Karpas-422 (cell line): Measurements from ENCODE around the gene SH3TC1. TPM values are rescaled to one million over a fixed set of nuclear protein-coding genes. Genes with fewer than 3 reads are reported as not detected.

Source experiments
- DNase-seq: peaks from one replicate; pipeline ENCODE4 v3.0.0-alpha.2; 2015
- H2AFZ ChIP-seq: fragments of 200-600 bp; sonication (generic); 2 replicates; pipeline ENCODE4 v1.6.1; 2014; ENCODE audit warnings: antibody characterized with exemption, low read length, mixed read lengths
- H3K27ac ChIP-seq: fragments of 200-600 bp; sonication (generic); 2 replicates; pipeline ENCODE4 v1.5.1; 2014; ENCODE audit warnings: mild to moderate bottlenecking, low read length, moderate library complexity
- H3K27me3 ChIP-seq: fragments of 200-600 bp; sonication (generic); 2 replicates; pipeline ENCODE4 v1.6.1; 2014; ENCODE audit warnings: low read length, mixed read lengths
- H3K36me3 ChIP-seq: fragments of 200-600 bp; sonication (generic); 2 replicates; pipeline ENCODE4 v1.6.1; 2014; ENCODE audit warnings: low read length, mixed read lengths; ENCODE audit not compliant: insufficient read depth
- H3K4me1 ChIP-seq: fragments of 200-600 bp; sonication (generic); 2 replicates; pipeline ENCODE4 v1.6.1; 2014; ENCODE audit warnings: mild to moderate bottlenecking, low read length, mixed read lengths
- H3K4me2 ChIP-seq: fragments of 200-600 bp; sonication (generic); 2 replicates; pipeline ENCODE4 v1.6.1; 2014; ENCODE audit warnings: low read length, low read depth, mild to moderate bottlenecking; ENCODE audit not compliant: poor library complexity, severe bottlenecking
- H3K4me3 ChIP-seq: fragments of 200-600 bp; sonication (generic); 2 replicates; pipeline ENCODE4 v1.5.1; 2014; ENCODE audit warnings: mild to moderate bottlenecking, antibody characterized with exemption, low read length, mixed read lengths
- H3K79me2 ChIP-seq: fragments of 200-600 bp; sonication (generic); 2 replicates; pipeline ENCODE4 v1.6.1; 2014; ENCODE audit warnings: mild to moderate bottlenecking, low read length, mixed read lengths
- H3K9ac ChIP-seq: fragments of 200-600 bp; sonication (generic); 2 replicates; pipeline ENCODE4 v1.6.0; 2014; ENCODE audit warnings: low read length
- H3K9me2 ChIP-seq: fragments of 200-600 bp; sonication (generic), shearing (Covaris generic); replicated peaks from 2 replicates; pipeline ENCODE4 v1.6.0; 2014; ENCODE audit warnings: mild to moderate bottlenecking, low read length, moderate library complexity; ENCODE audit not compliant: insufficient read depth
- H3K9me3 ChIP-seq: fragments of 300-700, 200-600 bp; sonication (generic); 2 replicates; pipeline ENCODE4 v1.6.1; 2014; ENCODE audit warnings: low read length, mixed read lengths
- H4K20me1 ChIP-seq: fragments of 200-600 bp; sonication (generic); 2 replicates; pipeline ENCODE4 v1.6.1; 2014; ENCODE audit warnings: mild to moderate bottlenecking, antibody characterized with exemption, low read length, low read depth; ENCODE audit not compliant: insufficient read depth
- total RNA-seq: library from RNA; depleted of rRNA; stranded (reverse); fragments of >200 nt; shearing (Covaris generic); gene quantifications from 2 replicates; pipeline ENCODE4 v1.2.3, GENCODE V29; 2014; ENCODE audit warnings: low replicate concordance

SH3TC1 gene
- total RNA-seq, 1 experiment from 2014 or later, result 6.9 TPM

DNA sequence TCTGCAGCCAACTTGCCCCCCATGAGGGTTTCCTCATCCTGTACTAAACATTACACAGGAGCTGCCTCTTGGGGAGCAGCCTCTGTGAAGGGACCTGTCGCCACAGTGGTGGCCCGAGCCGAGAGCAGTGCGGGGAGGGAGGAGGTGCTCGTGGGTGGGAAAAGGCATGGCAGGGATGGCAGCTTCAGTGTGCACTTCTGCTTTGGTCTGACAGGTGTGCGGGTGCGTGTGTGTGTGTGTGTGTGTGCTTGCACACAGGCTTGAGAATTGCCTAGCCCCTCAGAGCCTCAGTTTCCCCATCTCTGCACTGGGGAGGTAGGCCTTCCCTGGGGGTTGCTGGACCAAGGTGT, 3.9 kb downstream of the SH3TC1 start:
- no peak overlapping the region for H3K9ac ChIP-seq
- no peaks in the 10 kb centered on the region for H3K27me3 ChIP-seq
- no peaks in the 10 kb centered on the region for H3K9me3 ChIP-seq
- H3K9me2 ChIP-seq, result no peaks in the 10 kb centered on the region
- H3K27ac ChIP-seq, result no peak overlapping the region
- no peak for DNase-seq
- no peaks in the 10 kb centered on the region for H4K20me1 ChIP-seq
- H2AFZ ChIP-seq, result no peak overlapping the region
- H3K4me2 ChIP-seq, result no peak overlapping the region
- no peaks in the 10 kb centered on the region for H3K36me3 ChIP-seq
- H3K79me2 ChIP-seq, result no peaks in the 10 kb centered on the region
- no peak overlapping the region for H3K4me3 ChIP-seq
- peaks cover 36% of the 10 kb centered on the region for H3K4me1 ChIP-seq

DNA sequence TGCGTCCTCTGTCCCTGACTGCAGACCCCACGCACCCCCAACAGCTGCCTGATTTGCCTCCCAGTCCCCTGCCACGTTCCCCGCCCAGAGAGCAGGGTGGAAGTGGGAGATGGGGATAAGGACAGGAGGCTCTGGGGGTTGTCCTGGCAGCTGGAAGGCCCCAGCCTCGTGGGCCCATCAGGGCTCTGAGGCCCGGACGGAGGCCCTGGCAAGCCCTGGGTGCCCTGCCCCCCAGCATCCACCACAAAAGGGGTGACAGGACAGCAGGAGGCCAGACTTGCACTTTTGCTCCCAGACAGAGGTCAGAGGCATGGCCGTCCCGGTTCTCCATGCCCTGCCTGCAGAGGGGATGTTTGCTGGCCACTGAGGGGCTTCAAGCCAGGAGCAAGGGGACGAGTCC, 4.7 kb downstream of the SH3TC1 start:
- Histone ChIP-seq H3K79me2 (no peaks in the 10 kb centered on the region), H4K20me1 (no peaks in the 10 kb centered on the region), H3K9me2 (no peaks in the 10 kb centered on the region), H3K4me1 (peaks cover 29% of the 10 kb centered on the region), H3K9ac (no peak overlapping the region), H3K27me3 (no peaks in the 10 kb centered on the region), H3K4me2 (no peak overlapping the region), H3K27ac (no peak overlapping the region), H3K4me3 (no peak overlapping the region), H3K36me3 (no peaks in the 10 kb centered on the region), H3K9me3 (no peaks in the 10 kb centered on the region), H2AFZ (no peak overlapping the region)
- no peak for DNase-seq

DNA sequence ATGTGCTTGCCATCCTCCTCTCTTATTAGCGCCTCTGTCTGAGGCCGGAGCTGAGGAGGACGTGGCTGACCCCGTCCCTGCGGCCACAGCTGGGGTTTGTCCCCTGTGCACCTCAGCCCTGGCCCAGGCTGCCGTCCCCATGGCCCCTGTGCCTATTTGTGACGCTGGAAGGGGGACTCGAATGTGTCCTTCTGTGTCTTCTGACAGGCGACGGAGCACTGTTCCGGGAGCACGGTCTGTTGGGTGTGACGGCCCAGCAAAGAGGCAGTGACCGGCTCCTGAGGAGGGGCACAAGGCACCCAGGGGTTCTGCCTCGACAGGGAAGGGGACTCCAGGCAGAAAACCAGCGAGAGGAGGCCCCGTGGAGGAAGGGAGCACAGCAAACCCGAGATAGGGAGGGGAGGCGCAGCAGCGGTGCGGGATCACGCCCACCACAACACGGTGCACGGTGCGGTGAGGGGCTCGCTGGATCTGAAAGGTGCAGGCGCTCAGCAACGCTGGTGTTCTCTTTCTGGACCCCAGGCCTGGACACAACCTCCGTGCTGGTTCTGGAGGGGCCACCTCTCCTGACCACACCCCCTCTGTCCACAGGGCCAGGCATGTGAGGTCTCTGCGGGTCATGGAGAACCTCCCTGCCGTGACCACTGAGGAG, 5.6 kb downstream of the SH3TC1 start:
- no peaks in the 10 kb centered on the region for H3K79me2 ChIP-seq
- H3K4me2 ChIP-seq, result no peak overlapping the region
- H3K9ac ChIP-seq, result no peak overlapping the region
- H2AFZ ChIP-seq, result no peak overlapping the region
- H3K36me3 ChIP-seq, result no peaks in the 10 kb centered on the region
- no peaks in the 10 kb centered on the region for H3K27me3 ChIP-seq
- no peak overlapping the region for H3K27ac ChIP-seq
- no peaks in the 10 kb centered on the region for H4K20me1 ChIP-seq
- no peak overlapping the region for H3K4me3 ChIP-seq
- peaks cover 21% of the 10 kb centered on the region for H3K4me1 ChIP-seq
- no peaks in the 10 kb centered on the region for H3K9me2 ChIP-seq
- H3K9me3 ChIP-seq, result no peaks in the 10 kb centered on the region
- DNase-seq, result no peak

DNA sequence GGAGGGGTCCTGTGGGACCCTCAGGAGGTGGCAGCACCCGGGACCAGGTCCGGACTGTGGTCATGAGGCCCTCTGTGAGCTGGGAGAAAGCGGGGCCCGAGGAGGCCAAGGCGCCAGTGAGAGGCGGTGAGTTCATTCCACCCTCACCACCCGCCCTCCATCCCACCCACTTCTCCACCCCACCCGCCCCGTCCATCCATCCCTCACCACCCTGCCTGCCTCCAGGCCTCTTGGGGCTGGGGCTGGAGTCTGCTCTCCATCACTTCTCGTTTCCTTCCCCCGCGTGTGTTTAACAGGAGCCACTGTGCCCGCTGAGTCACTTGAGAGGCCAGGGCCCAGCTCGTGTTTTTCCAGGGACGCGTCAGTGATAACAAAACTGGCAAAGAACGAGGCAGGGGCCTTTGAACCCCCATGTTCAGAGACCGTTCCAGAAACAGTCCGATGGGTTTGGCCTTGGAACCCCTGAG, 6.2 kb downstream of the SH3TC1 start:
- H3K27me3 ChIP-seq, result no peaks in the 10 kb centered on the region
- H3K9ac ChIP-seq, result no peak overlapping the region
- DNase-seq, result no peak
- H3K27ac ChIP-seq, result no peak overlapping the region
- peaks cover 15% of the 10 kb centered on the region for H3K4me1 ChIP-seq
- no peak overlapping the region for H3K4me3 ChIP-seq
- no peaks in the 10 kb centered on the region for H3K79me2 ChIP-seq
- H2AFZ ChIP-seq, result no peak overlapping the region
- H3K9me2 ChIP-seq, result no peaks in the 10 kb centered on the region
- H3K36me3 ChIP-seq, result no peaks in the 10 kb centered on the region
- no peaks in the 10 kb centered on the region for H3K9me3 ChIP-seq
- H4K20me1 ChIP-seq, result no peaks in the 10 kb centered on the region
- no peak overlapping the region for H3K4me2 ChIP-seq

DNA sequence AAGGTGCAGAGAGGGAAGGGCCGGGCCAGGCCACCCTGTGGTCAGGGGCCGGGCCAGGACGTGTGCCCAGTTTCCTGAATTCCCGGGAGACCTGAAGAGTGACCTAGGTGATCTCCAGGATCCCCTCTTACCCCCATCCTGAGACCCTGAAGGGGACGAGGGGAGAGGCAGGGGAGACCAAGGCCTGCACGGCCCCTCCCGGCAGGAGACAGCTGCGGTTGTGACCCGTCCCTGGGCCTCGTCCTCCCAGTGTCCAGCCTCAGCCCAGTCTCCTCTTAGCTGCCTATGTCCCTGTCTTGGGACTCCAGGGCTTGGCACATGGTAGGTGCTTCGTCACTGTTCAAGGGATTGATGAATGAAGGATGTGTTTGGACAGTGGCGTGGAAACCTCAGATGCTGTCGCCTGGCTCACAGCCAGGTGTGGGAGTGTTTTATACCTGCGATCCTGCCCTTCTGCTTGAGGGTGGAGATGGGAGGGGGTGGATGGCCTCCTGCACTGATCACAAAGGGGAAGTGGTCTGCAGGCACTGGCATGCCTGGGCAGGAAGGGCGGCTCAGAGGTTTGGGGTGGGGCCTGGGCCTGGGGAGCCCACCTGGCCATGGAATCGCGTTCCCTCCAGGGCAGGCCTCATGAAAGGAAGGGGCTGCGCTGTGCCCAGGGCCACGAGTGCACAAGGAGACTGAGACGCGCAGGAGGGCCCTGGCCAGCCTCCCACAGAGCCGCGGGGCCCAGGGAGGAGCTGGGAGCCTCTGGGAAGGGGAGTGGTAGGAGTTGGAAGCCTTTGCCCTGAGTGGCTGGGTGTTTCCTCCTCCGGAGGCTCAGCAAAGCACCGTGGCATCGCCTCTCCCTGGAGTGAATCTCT, 6.9 kb downstream of the SH3TC1 start:
- Histone ChIP-seq H2AFZ (no peak overlapping the region), H3K27ac (no peak overlapping the region), H3K27me3 (no peaks in the 10 kb centered on the region), H3K4me2 (no peak overlapping the region), H3K4me1 (peaks cover 9% of the 10 kb centered on the region), H3K9ac (no peak overlapping the region), H3K79me2 (no peaks in the 10 kb centered on the region), H3K36me3 (no peaks in the 10 kb centered on the region), H4K20me1 (no peaks in the 10 kb centered on the region), H3K4me3 (no peak overlapping the region), H3K9me2 (no peaks in the 10 kb centered on the region), H3K9me3 (no peaks in the 10 kb centered on the region)
- no peak for DNase-seq

DNA sequence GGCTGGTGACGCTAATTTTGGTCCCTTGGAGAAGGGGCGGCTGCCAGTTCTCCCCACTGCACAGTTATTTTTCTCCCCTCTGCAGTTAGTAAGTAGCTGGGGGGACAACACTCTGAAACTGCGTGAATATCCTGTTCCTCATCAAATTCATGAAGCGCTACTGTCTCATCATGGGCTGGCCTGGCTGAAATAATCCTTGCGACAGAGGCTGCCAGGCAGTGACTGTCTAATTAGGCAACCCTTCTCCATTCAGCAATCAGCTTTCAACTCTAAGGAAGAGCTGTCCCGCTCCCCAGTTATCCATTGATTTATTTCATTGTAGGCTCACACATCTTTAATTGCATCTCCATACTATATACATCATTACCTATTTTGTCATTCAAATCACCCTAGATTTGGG, 8.2 kb downstream of the SH3TC1 start:
- Histone ChIP-seq H3K36me3 (no peaks in the 10 kb centered on the region), H4K20me1 (no peaks in the 10 kb centered on the region), H3K27ac (no peak overlapping the region), H3K27me3 (no peaks in the 10 kb centered on the region), H3K79me2 (no peaks in the 10 kb centered on the region), H3K9me3 (no peaks in the 10 kb centered on the region), H3K4me3 (no peak overlapping the region), H3K4me1 (no peaks in the 10 kb centered on the region), H3K9me2 (no peaks in the 10 kb centered on the region), H2AFZ (no peak overlapping the region), H3K4me2 (no peak overlapping the region), H3K9ac (no peak overlapping the region)
- DNase-seq, result no peak

DNA sequence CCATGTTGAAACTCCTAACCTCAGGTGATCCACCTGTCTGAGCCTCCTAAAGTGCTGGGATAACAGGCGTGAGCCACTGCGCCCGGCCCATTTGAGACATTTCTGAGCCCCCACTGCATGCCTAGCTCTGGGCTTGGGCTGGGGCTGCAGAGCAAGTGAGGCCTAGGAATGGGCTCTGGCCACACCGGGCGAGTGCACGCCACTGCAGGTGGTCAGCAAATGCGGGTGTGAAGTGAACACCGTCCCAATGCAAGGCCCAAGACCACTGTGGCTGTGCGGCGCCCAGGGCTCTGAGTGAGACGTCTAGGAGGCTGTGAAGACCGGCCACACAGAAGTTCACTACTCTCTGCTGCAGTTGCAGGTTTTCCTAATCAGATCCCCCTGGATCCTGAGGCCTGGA, 9.5 kb downstream of the SH3TC1 start:
- no peaks in the 10 kb centered on the region for H3K9me3 ChIP-seq
- no peaks in the 10 kb centered on the region for H3K36me3 ChIP-seq
- DNase-seq, result no peak
- H3K27ac ChIP-seq, result no peak overlapping the region
- H3K27me3 ChIP-seq, result no peaks in the 10 kb centered on the region
- H3K9me2 ChIP-seq, result no peaks in the 10 kb centered on the region
- H2AFZ ChIP-seq, result no peak overlapping the region
- no peaks in the 10 kb centered on the region for H3K4me1 ChIP-seq
- no peak overlapping the region for H3K9ac ChIP-seq
- no peak overlapping the region for H3K4me2 ChIP-seq
- no peaks in the 10 kb centered on the region for H3K79me2 ChIP-seq
- H3K4me3 ChIP-seq, result no peak overlapping the region
- H4K20me1 ChIP-seq, result no peaks in the 10 kb centered on the region

DNA sequence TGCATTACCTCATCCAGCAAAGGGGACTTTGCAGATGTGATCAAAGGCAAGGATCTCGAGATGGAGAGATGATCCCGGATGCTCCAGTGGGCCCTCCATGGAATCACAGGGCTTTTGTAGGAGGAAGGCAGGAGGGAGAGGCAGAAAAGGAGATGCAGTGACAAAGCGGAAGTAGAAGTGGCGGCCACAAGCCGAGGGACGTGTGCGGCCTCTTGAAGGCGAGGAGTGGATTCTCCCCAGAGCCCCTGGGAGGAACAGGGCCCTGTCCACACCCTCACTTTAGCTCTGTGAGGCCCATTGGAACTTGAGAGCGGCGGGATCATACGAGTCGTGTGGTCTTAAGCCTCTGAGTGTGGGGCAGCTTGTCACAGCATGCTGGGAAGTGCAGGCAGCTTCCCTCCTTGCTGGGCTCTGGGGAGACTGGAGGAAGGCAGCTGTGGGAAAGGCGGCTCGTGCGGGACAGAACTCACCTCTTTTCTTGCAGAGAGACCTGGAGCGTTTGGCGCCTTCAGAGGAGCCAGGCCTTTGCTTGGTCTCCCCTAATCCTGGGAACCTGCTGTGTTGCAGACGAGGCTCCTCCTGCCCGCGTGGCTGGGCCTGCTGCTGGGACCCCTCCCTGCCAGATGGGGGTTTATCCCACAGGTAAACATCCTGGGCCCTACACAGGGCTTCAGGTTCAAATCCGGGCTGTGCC, 10.2 kb downstream of the SH3TC1 start:
- H2AFZ ChIP-seq, result no peak overlapping the region
- no peak overlapping the region for H3K4me3 ChIP-seq
- no peaks in the 10 kb centered on the region for H4K20me1 ChIP-seq
- H3K27ac ChIP-seq, result no peak overlapping the region
- DNase-seq, result no peak
- H3K9ac ChIP-seq, result no peak overlapping the region
- no peaks in the 10 kb centered on the region for H3K4me1 ChIP-seq
- no peaks in the 10 kb centered on the region for H3K79me2 ChIP-seq
- no peaks in the 10 kb centered on the region for H3K36me3 ChIP-seq
- H3K9me3 ChIP-seq, result no peaks in the 10 kb centered on the region
- H3K9me2 ChIP-seq, result no peaks in the 10 kb centered on the region
- no peak overlapping the region for H3K4me2 ChIP-seq
- H3K27me3 ChIP-seq, result no peaks in the 10 kb centered on the region
